Natural killer cell (primary cell): Measurements from ENCODE around the gene ST8SIA4. TPM values are rescaled to one million over a fixed set of nuclear protein-coding genes. Genes with fewer than 3 reads are reported as not detected.

Source experiments
- ATAC-seq, 3 donors: fragments of 150-1000 bp in 2 of 3; fragments of 200-7000 bp in 1 of 3; cut with Tn5 transposase; 1 replicate in 1 of 3; 2 replicates in 2 of 3; pipeline ENCODE4 v1.10.0; 2021; ENCODE audit warnings: mild to moderate bottlenecking in 2 of 3, moderate library complexity in 2 of 3
- DNase-seq, 2 donors: peaks; one replicate each; pipeline versions ENCODE4 v3.0.0 to v3.0.0-alpha.2; 2013 to 2021; ENCODE audit warnings: mixed read lengths in 1 of 2
- H3K27ac ChIP-seq: one replicate; pipeline ENCODE4 v1.5.1; 2013; ENCODE audit warnings: mild to moderate bottlenecking, low read length
- H3K27me3 ChIP-seq: one replicate; pipeline ENCODE4 v1.6.1; 2013; ENCODE audit warnings: low read length; ENCODE audit not compliant: control insufficient read depth, insufficient read depth
- H3K36me3 ChIP-seq: one replicate; pipeline ENCODE4 v1.6.1; 2013; ENCODE audit warnings: low read length; ENCODE audit not compliant: control insufficient read depth, insufficient read depth
- H3K4me1 ChIP-seq: one replicate; pipeline ENCODE4 v1.6.1; 2013; ENCODE audit warnings: low read length; ENCODE audit not compliant: control insufficient read depth, insufficient read depth
- H3K4me3 ChIP-seq: one replicate; pipeline ENCODE4 v1.5.1; 2013; ENCODE audit warnings: low read length
- H3K9me3 ChIP-seq: one replicate; pipeline ENCODE4 v1.6.1; 2013; ENCODE audit warnings: low read length; ENCODE audit not compliant: control insufficient read depth, insufficient read depth
- H3K27ac Mint-ChIP-seq, 2 donors: one replicate each; pipeline ENCODE4 v1.8.0; 2022; ENCODE audit warnings: mild to moderate bottlenecking in 2 of 2, mixed read lengths in 2 of 2, moderate library complexity in 1 of 2
- H3K27me3 Mint-ChIP-seq, 2 donors: one replicate each; pipeline ENCODE4 v1.8.0; 2022; ENCODE audit warnings: low read depth in 2 of 2, mixed read lengths in 2 of 2
- H3K36me3 Mint-ChIP-seq: one replicate; pipeline ENCODE4 v1.8.0; 2022; ENCODE audit warnings: mixed read lengths
- H3K4me1 Mint-ChIP-seq, 2 donors: one replicate each; pipeline ENCODE4 v1.8.0; 2022; ENCODE audit warnings: mixed read lengths in 2 of 2
- H3K4me3 Mint-ChIP-seq: one replicate; pipeline ENCODE4 v1.8.0; 2022; ENCODE audit warnings: mild to moderate bottlenecking, moderate library complexity, mixed read lengths
- H3K9me3 Mint-ChIP-seq, 2 donors: one replicate each; pipeline ENCODE4 v1.8.0; 2022; ENCODE audit warnings: mixed read lengths in 2 of 2
- CTCF ChIP-seq: fragments of 200-600 bp; IDR thresholded peaks from one replicate; pipeline ENCODE4 v1.8.0; 2022; ENCODE audit warnings: antibody characterized with exemption
- WGBS: methylation state at CpG from one replicate; pipeline ENCODE4 v1.1.7; 2013; ENCODE audit warnings: missing lambda C conversion rate; ENCODE audit not compliant: insufficient coverage; 5-methylcytosine and 5-hydroxymethylcytosine counted together
- intact Hi-C: fragments of 100-400 bp; cut with micrococcal nuclease; formaldehyde crosslinking; loops from one replicate; pipeline ENCODE4 v1.14.2; 2022
- total RNA-seq, 4 donors: library from RNA; stranded (reverse); fragments of 120-200 nt in 1 of 4; gene quantifications; one replicate each; pipeline versions ENCODE4 v1.2.3 to v1.2.4, GENCODE V29; 2013 to 2022

ST8SIA4 gene
- total RNA-seq, 3 donors from 2014 or later (not counting 1 experiment from before 2014, with no cell fraction given): 36.3 to 63.1 (median 59.9) TPM

- WGBS: 57% methylated on average over 2 of the region's 2 CpGs
- H3K4me1 Mint-ChIP-seq: peaks cover 46 to 48% of the 10 kb centered on the region in 2 donors
These were observed 76.9 kb downstream of the ST8SIA4 start for GRCh38 chr5:100826133-100826532.

GRCh38 chr5:100824635-100825034, 78.4 kb downstream of the ST8SIA4 start:
- intact Hi-C loops: no loop called here
- peaks cover 61 to 63% of the 10 kb centered on the region in 2 donors for H3K4me1 Mint-ChIP-seq
- H3K27ac Mint-ChIP-seq: peak overlapping the region; percentile 13 to 36

More at GRCh38 chr5:100826133-100826532, 76.9 kb downstream of the ST8SIA4 start:
- H3K36me3 Mint-ChIP-seq: no peaks in the 10 kb centered on the region
- no peaks in the 10 kb centered on the region for H3K9me3 Mint-ChIP-seq
- no peaks in the 10 kb centered on the region for H3K4me1 ChIP-seq
- H3K9me3 ChIP-seq: no peaks in the 10 kb centered on the region
- H3K4me3 Mint-ChIP-seq: no peak overlapping the region
- H3K36me3 ChIP-seq: peaks cover 2% of the 10 kb centered on the region
- TF ChIP-seq CTCF: no peak
- no peaks in the 10 kb centered on the region for H3K27me3 ChIP-seq
- H3K4me3 ChIP-seq: no peak overlapping the region
- H3K27me3 Mint-ChIP-seq: no peaks in the 10 kb centered on the region
- DNase-seq (no peak), ATAC-seq (no peak)
- peak overlapping the region; percentile 50 to 81 for H3K27ac Mint-ChIP-seq
- intact Hi-C loops: no loop called here
- no peak overlapping the region for H3K27ac ChIP-seq

GRCh38 chr5:100823812-100824211, 79.3 kb downstream of the ST8SIA4 start:
- H3K4me1 Mint-ChIP-seq: peaks cover 58 to 64% of the 10 kb centered on the region in 2 donors
- no peak for TF ChIP-seq CTCF
- no peak overlapping the region for H3K4me3 Mint-ChIP-seq
- Histone ChIP-seq H3K36me3 (no peaks in the 10 kb centered on the region), H3K4me1 (no peaks in the 10 kb centered on the region), H3K9me3 (no peaks in the 10 kb centered on the region), H3K27ac (no peak overlapping the region), H3K27me3 (no peaks in the 10 kb centered on the region), H3K4me3 (no peak overlapping the region)
- no peaks in the 10 kb centered on the region for H3K36me3 Mint-ChIP-seq
- no CpG with 5 or more reads among the region's 2 CpGs for WGBS
- H3K27ac Mint-ChIP-seq: peak overlapping the region; percentile 13 to 36
- no peaks in the 10 kb centered on the region for H3K27me3 Mint-ChIP-seq
- DNase-seq (no peak), ATAC-seq (no peak)
- intact Hi-C loops: no loop called here
- no peaks in the 10 kb centered on the region for H3K9me3 Mint-ChIP-seq

More at GRCh38 chr5:100824635-100825034, 78.4 kb downstream of the ST8SIA4 start:
- no peaks in the 10 kb centered on the region for H3K4me1 ChIP-seq
- no peak for DNase-seq
- Mint-ChIP-seq H3K9me3 (no peaks in the 10 kb centered on the region), H3K4me3 (no peak overlapping the region), H3K36me3 (no peaks in the 10 kb centered on the region), H3K27me3 (no peaks in the 10 kb centered on the region)
- no peak for ATAC-seq
- no peaks in the 10 kb centered on the region for H3K9me3 ChIP-seq
- H3K27me3 ChIP-seq: no peaks in the 10 kb centered on the region
- no peak for TF ChIP-seq CTCF
- no peaks in the 10 kb centered on the region for H3K36me3 ChIP-seq
- H3K27ac ChIP-seq: no peak overlapping the region
- no peak overlapping the region for H3K4me3 ChIP-seq

GRCh38 chr5:100821751-100822150, 81.3 kb downstream of the ST8SIA4 start:
- intact Hi-C loops: no loop called here
- no peak for TF ChIP-seq CTCF
- Histone ChIP-seq H3K9me3 (no peaks in the 10 kb centered on the region), H3K27ac (no peak overlapping the region), H3K4me1 (no peaks in the 10 kb centered on the region), H3K27me3 (no peaks in the 10 kb centered on the region), H3K36me3 (no peaks in the 10 kb centered on the region), H3K4me3 (no peak overlapping the region)
- no peak for ATAC-seq
- Mint-ChIP-seq H3K4me3 (no peak overlapping the region), H3K9me3 (no peaks in the 10 kb centered on the region), H3K36me3 (no peaks in the 10 kb centered on the region), H3K27ac (peak overlapping the region; percentile 27 to 72), H3K27me3 (no peaks in the 10 kb centered on the region), H3K4me1 (peaks cover 56 to 65% of the 10 kb centered on the region in 2 donors)
- DNase-seq: no peak
- no CpG with 5 or more reads among the region's 1 CpG for WGBS
